CD4-positive, alpha-beta T cell treated with Interleukin-4 for 4 hours (primary cell): ENCODE measurements around the gene ALOX12.
"Not testable (repeated sequence)": the region's sequence is repeated elsewhere in the genome, so short reads cannot be mapped to it uniquely, and the experiment has no call there.

Experiments
- DNase-seq: peaks from one replicate; pipeline ENCODE4 v3.0.0-alpha.2; 2020

Gene ALOX12

DNA sequence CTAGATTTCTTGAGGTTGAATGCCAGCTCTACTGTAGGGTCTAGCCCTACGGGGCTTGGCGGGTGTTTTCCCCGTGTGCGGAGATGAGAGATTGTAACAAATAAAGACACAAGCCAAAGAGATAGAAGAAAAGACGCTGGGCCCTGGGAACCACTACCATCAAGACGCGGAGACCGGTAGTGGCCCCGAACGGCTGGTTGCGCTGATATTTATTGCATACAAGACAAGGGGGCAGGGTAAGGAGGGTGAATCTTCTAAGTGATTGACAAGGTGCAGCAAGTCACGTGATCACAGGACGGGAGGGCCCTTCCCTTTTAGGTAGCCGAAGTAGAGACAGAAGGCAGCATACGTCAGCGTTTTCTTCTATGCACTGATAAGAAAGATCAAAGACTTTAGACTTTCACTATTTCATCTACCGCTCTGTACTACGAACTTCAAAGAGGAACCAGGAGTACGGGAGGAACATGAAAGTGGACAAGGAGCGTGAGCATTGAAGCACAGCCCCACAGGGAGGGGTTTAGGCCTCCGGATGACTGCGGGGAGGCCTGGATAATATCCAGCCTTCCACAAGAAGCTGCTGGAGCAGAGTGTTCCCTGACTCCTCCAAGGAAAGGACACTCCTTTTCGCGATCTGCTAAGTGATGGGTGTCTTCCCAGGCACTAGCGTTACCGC lies 51.0 kb downstream of the ALOX12 start:
- DNase-seq: peak; percentile 92

DNA sequence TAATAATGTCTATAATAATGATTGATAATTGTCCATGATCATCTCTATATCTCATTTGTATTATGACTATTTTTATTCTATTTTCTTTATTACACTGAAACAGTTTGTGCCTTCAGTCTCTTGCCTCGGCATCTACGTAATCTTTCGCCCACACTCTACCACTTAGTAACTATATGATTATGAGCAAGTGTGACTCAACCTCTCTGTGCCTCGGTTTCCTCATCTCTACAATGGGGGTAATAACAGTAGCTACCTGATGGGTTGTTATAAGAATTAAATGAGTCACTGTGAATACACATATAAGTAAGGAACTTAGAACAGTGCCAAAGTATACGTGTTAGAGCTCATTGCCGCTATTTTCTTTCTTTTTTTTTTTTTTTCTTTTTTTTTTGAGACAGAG lies 51.7 kb downstream of the ALOX12 start:
- peak; percentile 27 for DNase-seq

- no peak for DNase-seq
Observed at GRCh38 chr17:7048968-7049367, 53.1 kb downstream of the ALOX12 start.

DNA sequence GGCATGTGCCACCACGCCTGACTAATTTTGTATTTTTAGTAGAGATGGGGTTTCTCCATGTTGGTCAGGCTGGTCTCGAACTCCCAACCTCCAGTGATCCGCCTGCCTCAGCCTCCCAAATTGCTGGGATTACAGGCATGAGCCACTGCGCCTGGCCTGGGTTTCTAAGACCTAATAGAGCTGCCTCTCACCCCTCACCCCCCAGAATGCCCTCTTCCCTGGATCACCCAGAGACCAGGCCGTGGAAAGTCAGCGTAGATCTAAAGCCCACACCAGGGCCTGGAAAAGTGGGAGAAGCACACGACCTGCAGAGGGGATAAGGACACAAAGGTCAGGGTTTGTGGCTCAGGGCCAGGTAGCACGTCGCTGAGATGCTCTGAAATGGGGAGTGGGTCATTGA lies 54.7 kb downstream of the ALOX12 start:
- not testable (repeated sequence) for DNase-seq

GRCh38 chr17:7056386-7056785 lies 60.5 kb downstream of the ALOX12 start:
- DNase-seq: no peak

- DNase-seq: no peak
Observed at GRCh38 chr17:7058831-7059447, 63.1 kb downstream of the ALOX12 start.
